ENCODE measurements around the gene HOXB4. TPM values are rescaled to one million over a fixed set of nuclear protein-coding genes. Genes with fewer than 3 reads are reported as not detected.

HOXB4 gene
- total RNA-seq, 1 experiment from 2014 or later: 0.22 TPM

DNA sequence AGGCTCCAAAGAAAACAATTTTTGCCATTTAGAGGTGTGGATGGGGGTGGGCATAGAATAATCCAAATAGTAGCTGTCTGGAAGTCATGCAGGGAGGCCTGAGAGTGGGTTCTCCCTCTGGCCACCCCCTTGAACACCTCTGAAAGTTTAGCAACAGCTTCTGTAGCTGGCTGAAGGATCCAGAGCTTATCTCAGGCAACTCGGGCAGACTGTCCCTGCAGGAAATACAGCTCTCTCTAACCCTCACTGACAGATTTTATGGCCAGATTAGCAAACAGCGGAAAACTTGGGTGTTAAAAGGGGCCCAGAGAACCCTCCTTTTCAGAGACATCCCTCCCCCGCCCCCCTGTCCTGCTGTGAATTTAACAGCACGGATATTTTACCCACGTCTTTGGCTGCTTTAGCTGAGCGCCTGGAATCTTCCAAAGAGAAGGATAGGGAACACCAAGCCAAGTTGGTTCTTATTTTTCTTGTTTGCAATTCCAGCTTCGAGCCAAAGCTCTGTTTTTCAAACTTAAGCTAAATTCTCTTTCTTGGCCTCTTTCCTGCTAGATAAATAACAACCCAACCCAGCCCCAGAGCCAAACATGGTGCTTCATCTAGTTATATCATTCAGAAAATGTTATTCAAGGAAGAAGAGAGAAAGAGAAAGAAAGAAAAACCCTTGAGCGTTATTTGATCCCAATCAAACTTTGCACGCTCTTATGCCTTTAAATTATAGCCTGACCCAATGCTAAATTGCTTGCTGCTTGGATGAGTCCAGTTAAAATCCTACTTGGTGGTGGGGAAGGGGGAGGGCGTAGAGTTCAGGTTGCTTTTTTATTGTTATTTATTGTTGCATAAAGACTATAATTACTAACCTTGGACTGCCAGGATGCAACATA is 31.0 kb downstream of the HOXB4 start:
- H3K79me2 ChIP-seq (ENCODE audit: low read length): no peaks in the 10 kb centered on the region
- intact Hi-C loops (cut with micrococcal nuclease): no loop called here
- H3K27ac ChIP-seq (ENCODE audit: low read length): no peak overlapping the region
- BruUV-seq (replicated peaks): no TSS peak
- POLR2A ChIA-PET (ENCODE audit: unreplicated experiment): no interaction called here
- ATAC-seq (no peak), DNase-seq (no peak)
- H3K9ac ChIP-seq (ENCODE audit: low read length): no peak overlapping the region
- no peak overlapping the region for H2AFZ ChIP-seq (ENCODE audit: low read length)
- H3K4me2 ChIP-seq (ENCODE audit: low read length): no peak overlapping the region
- H4K20me1 ChIP-seq (ENCODE audit: low read length): no peaks in the 10 kb centered on the region
- TF ChIP-seq, protein P1, sequence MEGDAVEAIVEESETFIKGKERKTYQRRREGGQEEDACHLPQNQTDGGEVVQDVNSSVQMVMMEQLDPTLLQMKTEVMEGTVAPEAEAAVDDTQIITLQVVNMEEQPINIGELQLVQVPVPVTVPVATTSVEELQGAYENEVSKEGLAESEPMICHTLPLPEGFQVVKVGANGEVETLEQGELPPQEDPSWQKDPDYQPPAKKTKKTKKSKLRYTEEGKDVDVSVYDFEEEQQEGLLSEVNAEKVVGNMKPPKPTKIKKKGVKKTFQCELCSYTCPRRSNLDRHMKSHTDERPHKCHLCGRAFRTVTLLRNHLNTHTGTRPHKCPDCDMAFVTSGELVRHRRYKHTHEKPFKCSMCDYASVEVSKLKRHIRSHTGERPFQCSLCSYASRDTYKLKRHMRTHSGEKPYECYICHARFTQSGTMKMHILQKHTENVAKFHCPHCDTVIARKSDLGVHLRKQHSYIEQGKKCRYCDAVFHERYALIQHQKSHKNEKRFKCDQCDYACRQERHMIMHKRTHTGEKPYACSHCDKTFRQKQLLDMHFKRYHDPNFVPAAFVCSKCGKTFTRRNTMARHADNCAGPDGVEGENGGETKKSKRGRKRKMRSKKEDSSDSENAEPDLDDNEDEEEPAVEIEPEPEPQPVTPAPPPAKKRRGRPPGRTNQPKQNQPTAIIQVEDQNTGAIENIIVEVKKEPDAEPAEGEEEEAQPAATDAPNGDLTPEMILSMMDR (conservative IDR thresholded peaks at IDR 0.05; ENCODE audit: low read depth, low read length): no peak
- TF ChIP-seq EZH2 (IDR thresholded peaks at IDR 0.05; ENCODE audit: low read length, unreplicated experiment) (no peak), EZH2phosphoT487 (IDR thresholded peaks at IDR 0.05; ENCODE audit: borderline replicate concordance, low read length) (no peak)
- H3K4me3 ChIP-seq (ENCODE audit: low read length): no peak overlapping the region
- CTCF ChIA-PET: interaction anchor here (0.5 kb wide), 1 partner anchor 448 kb away, joined by 4 read pairs; no protein-coding TSS in a partner anchor
- no peaks in the 10 kb centered on the region for H3K9me3 ChIP-seq (ENCODE audit: low read length)
- H3K4me1 ChIP-seq (ENCODE audit: insufficient read depth, low read length): no peaks in the 10 kb centered on the region
- no peaks in the 10 kb centered on the region for H3F3A ChIP-seq (ENCODE audit: low read length, unreplicated experiment)
- no peaks in the 10 kb centered on the region for H3K27me3 ChIP-seq (ENCODE audit: low read length)
- H3K9me2 ChIP-seq (replicated peaks; ENCODE audit: low read length): no peaks in the 10 kb centered on the region
- H3K36me3 ChIP-seq (ENCODE audit: low read depth, low read length): no peaks in the 10 kb centered on the region

DNA sequence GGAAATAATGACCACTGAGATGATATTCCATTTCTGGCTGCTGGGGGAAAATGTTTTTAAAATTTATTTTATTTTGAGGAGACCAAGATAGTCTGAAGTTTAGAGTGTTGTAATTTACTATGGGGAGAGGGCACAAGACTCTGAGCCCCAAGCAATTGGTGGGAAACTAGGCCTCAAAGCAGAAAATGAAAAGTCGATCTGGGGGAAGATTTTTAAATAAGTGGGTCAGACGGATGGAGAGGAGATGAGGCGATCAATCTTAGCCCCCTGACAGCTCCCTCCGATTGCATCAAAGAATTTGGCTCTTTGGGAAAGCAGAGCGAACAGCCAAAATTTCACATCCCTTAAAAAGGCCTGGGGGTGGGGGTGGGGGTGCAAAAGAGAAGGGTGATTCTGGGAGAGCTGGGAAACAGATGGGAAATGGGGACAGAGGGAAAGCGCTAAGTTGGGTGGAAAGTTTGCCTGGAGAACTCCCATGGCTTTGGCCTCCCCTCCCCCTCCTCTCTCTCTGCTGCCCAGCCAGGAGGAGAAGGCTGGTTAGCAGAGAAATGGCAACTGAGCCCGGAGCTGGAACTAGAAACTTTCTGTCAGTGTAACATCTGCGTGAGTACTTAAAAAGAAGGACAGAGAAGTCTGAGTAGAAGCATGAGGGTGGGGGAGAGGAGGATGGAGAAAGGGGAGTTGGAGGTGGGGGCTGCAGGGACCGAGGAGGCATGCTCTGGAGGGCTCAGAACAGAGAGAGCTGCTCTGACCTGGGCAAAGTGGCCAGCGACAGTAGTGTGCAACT is 31.8 kb downstream of the HOXB4 start:
- DNase-seq (no peak), ATAC-seq (no peak)
- TF ChIP-seq EZH2phosphoT487 (IDR thresholded peaks at IDR 0.05; ENCODE audit: borderline replicate concordance, low read length): no peak
- TF ChIP-seq, protein P1 (conservative IDR thresholded peaks at IDR 0.05; ENCODE audit: low read depth, low read length): no peak
- Histone ChIP-seq H3K4me1 (ENCODE audit: insufficient read depth, low read length) (no peaks in the 10 kb centered on the region), H3K4me3 (ENCODE audit: low read length) (no peak overlapping the region), H3K79me2 (ENCODE audit: low read length) (no peaks in the 10 kb centered on the region), H3K4me2 (ENCODE audit: low read length) (no peak overlapping the region), H3K9me3 (ENCODE audit: low read length) (no peaks in the 10 kb centered on the region), H3F3A (ENCODE audit: low read length, unreplicated experiment) (no peaks in the 10 kb centered on the region), H4K20me1 (ENCODE audit: low read length) (no peaks in the 10 kb centered on the region), H3K36me3 (ENCODE audit: low read depth, low read length) (no peaks in the 10 kb centered on the region), H3K27ac (ENCODE audit: low read length) (no peak overlapping the region), H3K9me2 (replicated peaks; ENCODE audit: low read length) (no peaks in the 10 kb centered on the region), H2AFZ (ENCODE audit: low read length) (no peak overlapping the region), H3K27me3 (ENCODE audit: low read length) (no peaks in the 10 kb centered on the region), H3K9ac (ENCODE audit: low read length) (no peak overlapping the region)
- intact Hi-C loops (cut with micrococcal nuclease): no loop called here
- POLR2A ChIA-PET (ENCODE audit: unreplicated experiment): no interaction called here
- CTCF ChIA-PET: interaction anchor here (0.5 kb wide), 1 partner anchor 448 kb away, joined by 4 read pairs; no protein-coding TSS in a partner anchor
- no TSS peak for BruUV-seq (replicated peaks)

All from PC-3 (cell line).